Astrocyte (in vitro differentiated cells and primary cell): ENCODE results near the gene TEX29. TPM values are rescaled to one million over a fixed set of nuclear protein-coding genes. Genes with fewer than 3 reads are reported as not detected.

Experiments
- DNase-seq: peaks from one replicate; pipeline ENCODE4 v3.0.0-alpha.2; 2010; ENCODE audit warnings: low read depth
- FAIRE-seq: peaks from 2 replicates; lab custom pipeline; 2011; peaks lifted over from hg19 to GRCh38; lab: Jason Lieb, UNC
- H2AFZ ChIP-seq: 2 replicates; pipeline ENCODE4 v1.6.0; 2012; ENCODE audit warnings: low read depth, low read length, inconsistent platforms
- H3K27ac ChIP-seq: 2 replicates; pipeline ENCODE4 v1.5.1; 2011; ENCODE audit warnings: low read depth, low read length, inconsistent platforms
- H3K27me3 ChIP-seq: 2 replicates; pipeline ENCODE4 v1.6.0; 2011; ENCODE audit warnings: low read length, inconsistent platforms; ENCODE audit not compliant: insufficient read depth
- H3K36me3 ChIP-seq: 2 replicates; pipeline ENCODE4 v1.5.1; 2011; ENCODE audit warnings: low read length, inconsistent platforms; ENCODE audit not compliant: insufficient read depth
- H3K4me1 ChIP-seq: 2 replicates; pipeline ENCODE4 v1.5.1; 2011; ENCODE audit warnings: low read length, inconsistent platforms; ENCODE audit not compliant: insufficient read depth
- H3K4me2 ChIP-seq: 2 replicates; pipeline ENCODE4 v1.6.0; 2012; ENCODE audit warnings: low read length, inconsistent platforms
- H3K4me3 ChIP-seq: 2 replicates; pipeline ENCODE4 v1.5.1; 2011; ENCODE audit warnings: low read depth, mild to moderate bottlenecking, low read length, inconsistent platforms; ENCODE audit not compliant: insufficient read depth
- H3K79me2 ChIP-seq: 2 replicates; pipeline ENCODE4 v1.6.0; 2012; ENCODE audit warnings: mild to moderate bottlenecking, low read length, inconsistent platforms; ENCODE audit not compliant: insufficient read depth
- H3K9ac ChIP-seq: 2 replicates; pipeline ENCODE4 v1.6.0; 2012; ENCODE audit warnings: mild to moderate bottlenecking, low read length, inconsistent platforms
- H3K9me3 ChIP-seq: 2 replicates; pipeline ENCODE4 v1.5.1; 2012; ENCODE audit warnings: low read depth, mild to moderate bottlenecking, low read length, inconsistent platforms; ENCODE audit not compliant: insufficient read depth
- H4K20me1 ChIP-seq: 2 replicates; pipeline ENCODE4 v1.6.0; 2012; ENCODE audit warnings: low read length, inconsistent platforms; ENCODE audit not compliant: insufficient read depth
- H3K27ac Mint-ChIP-seq: one replicate; pipeline ENCODE4 v1.8.0; 2021; ENCODE audit warnings: mild to moderate bottlenecking, mixed read lengths; ENCODE audit not compliant: unreplicated experiment
- H3K27me3 Mint-ChIP-seq: one replicate; pipeline ENCODE4 v1.8.0; 2021; ENCODE audit warnings: low read depth, mixed read lengths; ENCODE audit not compliant: unreplicated experiment
- H3K36me3 Mint-ChIP-seq: one replicate; pipeline ENCODE4 v1.8.0; 2021; ENCODE audit warnings: low read depth, mixed read lengths; ENCODE audit not compliant: unreplicated experiment
- H3K4me1 Mint-ChIP-seq: one replicate; pipeline ENCODE4 v1.8.0; 2021; ENCODE audit warnings: low read depth, mixed read lengths; ENCODE audit not compliant: unreplicated experiment
- H3K4me3 Mint-ChIP-seq: one replicate; pipeline ENCODE4 v1.8.0; 2021; ENCODE audit warnings: mild to moderate bottlenecking, moderate library complexity, mixed read lengths; ENCODE audit not compliant: unreplicated experiment
- H3K9me3 Mint-ChIP-seq: one replicate; pipeline ENCODE4 v1.8.0; 2021; ENCODE audit warnings: mild to moderate bottlenecking, mixed read lengths; ENCODE audit not compliant: unreplicated experiment
- EZH2 ChIP-seq: IDR thresholded peaks from 2 replicates; pipeline ENCODE4 v1.6.1; 2012; ENCODE audit warnings: mild to moderate bottlenecking, low read length, inconsistent platforms; ENCODE audit not compliant: insufficient read depth
- total RNA-seq: library from RNA; stranded (reverse); gene quantifications from 2 replicates; pipeline ENCODE4 v1.2.1, GENCODE V29; 2021
- TF ChIP-seq, protein P1 (sequence below): IDR thresholded peaks from 2 replicates; pipeline ENCODE4 v1.5.1; 2011; ENCODE audit warnings: low read depth, mild to moderate bottlenecking, inconsistent platforms, low read length, moderate library complexity; ENCODE audit not compliant: insufficient read depth

The TEX29 gene
- total RNA-seq, 1 donor from 2014 or later: 0.43 TPM

DNA sequence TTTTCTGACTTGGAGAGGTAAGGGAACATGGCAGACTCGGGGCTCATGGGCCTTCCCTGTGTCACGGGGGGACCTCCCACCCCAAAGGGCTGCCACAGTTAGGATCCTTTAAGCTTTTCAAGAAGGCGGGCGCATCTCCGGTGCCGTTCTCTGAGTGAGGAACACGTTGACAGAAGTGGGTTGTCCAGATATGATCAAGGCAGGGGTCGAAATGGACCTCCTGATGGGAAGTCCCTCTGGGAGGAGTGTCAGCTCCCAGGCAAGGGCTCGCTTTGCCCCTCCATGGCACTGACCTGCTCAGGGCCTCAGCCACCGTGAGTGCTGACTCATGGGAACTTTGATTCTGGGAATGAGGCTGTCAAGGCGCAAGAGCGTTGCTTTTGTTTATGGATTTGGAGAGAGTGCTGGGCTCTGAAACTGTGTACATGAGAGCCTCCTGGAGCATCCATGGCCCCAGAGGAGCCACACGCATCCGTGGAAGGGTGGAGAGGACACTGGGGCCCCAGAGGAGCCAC, 6.5 kb upstream of the TEX29 start:
- H3K4me2 ChIP-seq: no peak overlapping the region
- FAIRE-seq (no peak), DNase-seq (no peak)
- no peak overlapping the region for H3K4me3 ChIP-seq
- H3K9ac ChIP-seq: no peak overlapping the region
- Mint-ChIP-seq H3K27ac (peak overlapping the region; percentile 10), H3K36me3 (peaks cover 50% of the 10 kb centered on the region), H3K27me3 (no peaks in the 10 kb centered on the region), H3K4me3 (no peak overlapping the region), H3K9me3 (peaks cover 9% of the 10 kb centered on the region), H3K4me1 (peaks cover 6% of the 10 kb centered on the region)
- TF ChIP-seq, protein P1, sequence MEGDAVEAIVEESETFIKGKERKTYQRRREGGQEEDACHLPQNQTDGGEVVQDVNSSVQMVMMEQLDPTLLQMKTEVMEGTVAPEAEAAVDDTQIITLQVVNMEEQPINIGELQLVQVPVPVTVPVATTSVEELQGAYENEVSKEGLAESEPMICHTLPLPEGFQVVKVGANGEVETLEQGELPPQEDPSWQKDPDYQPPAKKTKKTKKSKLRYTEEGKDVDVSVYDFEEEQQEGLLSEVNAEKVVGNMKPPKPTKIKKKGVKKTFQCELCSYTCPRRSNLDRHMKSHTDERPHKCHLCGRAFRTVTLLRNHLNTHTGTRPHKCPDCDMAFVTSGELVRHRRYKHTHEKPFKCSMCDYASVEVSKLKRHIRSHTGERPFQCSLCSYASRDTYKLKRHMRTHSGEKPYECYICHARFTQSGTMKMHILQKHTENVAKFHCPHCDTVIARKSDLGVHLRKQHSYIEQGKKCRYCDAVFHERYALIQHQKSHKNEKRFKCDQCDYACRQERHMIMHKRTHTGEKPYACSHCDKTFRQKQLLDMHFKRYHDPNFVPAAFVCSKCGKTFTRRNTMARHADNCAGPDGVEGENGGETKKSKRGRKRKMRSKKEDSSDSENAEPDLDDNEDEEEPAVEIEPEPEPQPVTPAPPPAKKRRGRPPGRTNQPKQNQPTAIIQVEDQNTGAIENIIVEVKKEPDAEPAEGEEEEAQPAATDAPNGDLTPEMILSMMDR: no peak
- TF ChIP-seq EZH2: no peak
- no peaks in the 10 kb centered on the region for H3K4me1 ChIP-seq
- H4K20me1 ChIP-seq: peaks cover 17% of the 10 kb centered on the region
- H2AFZ ChIP-seq: no peak overlapping the region
- H3K79me2 ChIP-seq: peaks cover 14% of the 10 kb centered on the region
- H3K27ac ChIP-seq: no peak overlapping the region
- no peaks in the 10 kb centered on the region for H3K36me3 ChIP-seq
- no peaks in the 10 kb centered on the region for H3K27me3 ChIP-seq
- peaks cover 3% of the 10 kb centered on the region for H3K9me3 ChIP-seq

DNA sequence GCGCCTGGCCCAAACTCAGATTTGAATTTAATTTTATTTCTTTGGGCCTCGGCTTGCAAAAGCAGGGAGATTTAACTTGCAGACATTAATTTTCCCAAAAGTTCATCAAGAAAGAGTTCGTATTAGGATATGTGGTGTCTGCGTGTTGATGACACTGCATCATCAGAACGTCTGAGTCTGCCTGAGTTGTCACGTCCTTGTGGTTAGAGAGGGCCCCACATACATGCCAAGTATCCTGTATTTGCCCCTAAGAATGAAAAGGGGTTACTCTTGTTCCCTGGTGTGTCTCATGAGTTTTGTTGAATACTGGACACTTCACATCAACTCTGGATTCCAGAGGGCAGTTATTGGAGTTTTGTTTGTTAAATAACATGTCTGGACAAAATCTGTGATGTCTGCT, 5.6 kb upstream of the TEX29 start:
- no peaks in the 10 kb centered on the region for H3K27me3 ChIP-seq
- no peak overlapping the region for H3K9ac ChIP-seq
- Mint-ChIP-seq H3K9me3 (peaks cover 7% of the 10 kb centered on the region), H3K4me3 (no peak overlapping the region), H3K36me3 (peaks cover 46% of the 10 kb centered on the region), H3K27ac (no peak overlapping the region), H3K4me1 (peaks cover 6% of the 10 kb centered on the region), H3K27me3 (no peaks in the 10 kb centered on the region)
- H3K4me1 ChIP-seq: no peaks in the 10 kb centered on the region
- DNase-seq (no peak), FAIRE-seq (no peak)
- peaks cover 13% of the 10 kb centered on the region for H3K79me2 ChIP-seq
- no peak overlapping the region for H3K4me2 ChIP-seq
- H4K20me1 ChIP-seq: peaks cover 15% of the 10 kb centered on the region
- H2AFZ ChIP-seq: no peak overlapping the region
- H3K4me3 ChIP-seq: no peak overlapping the region
- no peaks in the 10 kb centered on the region for H3K36me3 ChIP-seq
- peaks cover 3% of the 10 kb centered on the region for H3K9me3 ChIP-seq
- TF ChIP-seq EZH2: no peak
- TF ChIP-seq, protein P1: no peak
- no peak overlapping the region for H3K27ac ChIP-seq

DNA sequence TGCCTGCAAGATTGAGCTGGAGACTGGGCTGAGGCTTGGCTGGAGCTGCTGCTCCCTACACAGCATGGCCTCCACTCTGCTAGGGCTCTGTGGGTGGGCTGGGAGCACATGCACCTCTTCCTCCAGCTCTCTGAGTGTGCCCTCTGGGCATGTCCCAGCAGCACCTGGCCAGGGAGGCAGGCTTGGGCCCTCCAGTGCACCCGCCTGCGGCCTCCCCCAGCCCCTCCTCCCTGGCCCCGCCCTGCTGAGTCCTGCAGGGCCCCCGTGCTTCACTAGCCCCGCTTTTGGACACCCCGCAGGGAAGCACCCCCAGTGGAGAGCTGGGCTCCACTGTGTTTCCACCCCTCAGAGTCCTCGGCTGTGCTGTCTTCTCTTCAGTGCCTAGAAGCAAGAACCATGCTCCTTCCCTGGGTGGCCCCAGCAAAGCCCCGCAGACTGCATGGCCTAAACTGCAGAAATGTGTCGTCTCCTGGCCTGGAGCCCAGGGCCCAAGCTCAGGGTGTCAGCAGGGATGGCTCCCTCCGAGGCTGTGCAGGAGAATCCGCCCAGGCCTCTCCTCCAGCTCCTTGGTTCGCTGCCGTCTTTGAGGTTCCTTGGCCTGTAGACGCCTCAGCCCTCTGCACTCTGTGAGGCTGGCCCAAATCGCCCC, 5.0 kb upstream of the TEX29 start:
- Histone ChIP-seq H3K4me1 (no peaks in the 10 kb centered on the region), H3K9me3 (peaks cover 3% of the 10 kb centered on the region), H4K20me1 (peaks cover 9% of the 10 kb centered on the region), H3K36me3 (no peaks in the 10 kb centered on the region), H3K27me3 (no peaks in the 10 kb centered on the region), H3K9ac (no peak overlapping the region), H3K79me2 (peaks cover 7% of the 10 kb centered on the region), H3K4me3 (no peak overlapping the region), H3K27ac (no peak overlapping the region), H3K4me2 (no peak overlapping the region), H2AFZ (no peak overlapping the region)
- Mint-ChIP-seq H3K27me3 (no peaks in the 10 kb centered on the region), H3K9me3 (peaks cover 2% of the 10 kb centered on the region), H3K36me3 (peaks cover 43% of the 10 kb centered on the region), H3K4me1 (peaks cover 6% of the 10 kb centered on the region), H3K4me3 (no peak overlapping the region), H3K27ac (no peak overlapping the region)
- no peak for FAIRE-seq
- DNase-seq: no peak
- no peak for TF ChIP-seq EZH2
- TF ChIP-seq, protein P1: no peak
